Measurements from ENCODE around the gene GARIN5B. TPM values are rescaled to one million over a fixed set of nuclear protein-coding genes. Genes with fewer than 3 reads are reported as not detected.

GARIN5B gene
- total and polyA plus RNA-seq, 2 of the 4 experiments (the other 2 are of a cell fraction): not detected

GRCh38 chr19:55352549-55353145 lies 10.4 kb downstream of the GARIN5B start:
- Histone ChIP-seq H3K4ac (ENCODE audit: low read depth, low read length) (no peak overlapping the region), H2AFZ (replicated peaks; ENCODE audit: low read length, poor library complexity) (no peak overlapping the region), H2AK9ac (replicated peaks; ENCODE audit: low read depth, low read length, poor library complexity) (no peak overlapping the region), H2AK5ac (ENCODE audit: low read depth, low read length) (no peak overlapping the region), H3K27me3 (ENCODE audit: control insufficient read depth, insufficient read depth, low read length) (peaks cover 43% of the 10 kb centered on the region), H3K79me1 (ENCODE audit: low read depth in 1 of 2, low read length in 2 of 2) (no peaks in the 10 kb centered on the region), H3K27ac (ENCODE audit: insufficient read depth, low read length) (no peak overlapping the region), H2BK20ac (ENCODE audit: low read depth, low read length) (no peak overlapping the region), H4K5ac (ENCODE audit: low read depth, low read length) (no peak overlapping the region), H3K56ac (ENCODE audit: extremely low read depth, insufficient read depth, low read length) (no peak overlapping the region), H3K4me1 (ENCODE audit: control insufficient read depth, insufficient read depth, low read length) (peaks cover 5% of the 10 kb centered on the region; the same call in 1 of the 2 replicates), H3K9ac (ENCODE audit: low read depth, low read length) (no peak overlapping the region), H3K9me3 (ENCODE audit: control insufficient read depth, insufficient read depth, low read length) (no peaks in the 10 kb centered on the region), H4K8ac (ENCODE audit: low read depth in 2 of 2, low read length in 2 of 2) (no peak overlapping the region), H3K4me2 (ENCODE audit: low read depth, low read length) (no peak overlapping the region), H3K14ac (replicated peaks; ENCODE audit: low read depth, low read length) (no peak overlapping the region), H3K36me3 (ENCODE audit: control insufficient read depth, insufficient read depth, low read length) (no peaks in the 10 kb centered on the region), H3K4me3 (ENCODE audit: insufficient read depth, low read depth, low read length) (no peak overlapping the region), H2BK120ac (ENCODE audit: low read depth, low read length) (no peak overlapping the region), H4K91ac (ENCODE audit: insufficient read depth, low read depth, low read length) (no peak overlapping the region), H3K9me1 (ENCODE audit: insufficient read depth, low read length) (no peaks in the 10 kb centered on the region), H2BK15ac (ENCODE audit: low read depth, low read length) (no peak overlapping the region), H2BK5ac (ENCODE audit: low read depth, low read length, poor library complexity, severe bottlenecking) (no peak overlapping the region), H3K18ac (ENCODE audit: low read depth, low read length) (no peak overlapping the region), H4K20me1 (ENCODE audit: insufficient read depth, low read length) (peaks cover 7% of the 10 kb centered on the region; the same call in 1 of the 2 replicates), H3K23ac (ENCODE audit: low read depth, low read length) (no peak overlapping the region)
- ChIA-PET CTCF (no interaction called here), POLR2A (ENCODE audit: unreplicated experiment) (no interaction called here)
- dilution Hi-C loops (cut with HindIII; ENCODE audit: low sequenced_read_pairs, unreplicated experiment) (no loop called here), intact Hi-C loops (cut with micrococcal nuclease) (no loop called here), in situ Hi-C loops (cut with MboI; ENCODE audit: low sequenced_read_pairs) (no loop called here)
- no TSS peak for BruUV-seq (replicated peaks)
- TF ChIP-seq FOS (IDR thresholded peaks at IDR 0.05; ENCODE audit: low read depth, low read length) (no peak), RFX5 (IDR thresholded peaks at IDR 0.05; ENCODE audit: low read depth, low read length) (no peak), CTCF (conservative IDR thresholded peaks at IDR 0.05; ENCODE audit: low read depth, low read length) (no peak), CEBPB (IDR thresholded peaks at IDR 0.05; ENCODE audit: low read depth, low read length) (no peak), POLR2A (IDR thresholded peaks at IDR 0.05; ENCODE audit: low read depth, low read length) (no peak)
- WGBS, 2 experiments (ENCODE audit: extremely low coverage in 2 of 2, insufficient read length in 1 of 2): 70% methylated on average over 19 of the region's 25 CpGs; no CpG with 5 or more reads in 1 of the 2 experiments
- DNase-seq: no peak
- ATAC-seq (ENCODE audit: low read depth): no peak
